Type B pancreatic cell (in vitro differentiated cells): ENCODE measurements around the gene THAP8. TPM values are rescaled to one million over a fixed set of nuclear protein-coding genes. Genes with fewer than 3 reads are reported as not detected.

Experiments used
- DNase-seq: peaks from one replicate; pipeline ENCODE4 v3.0.0; 2021; ENCODE audit warnings: mixed read lengths; ENCODE audit not compliant: unreplicated experiment; ENCODE audit errors: extremely low spot score
- H3K27ac Mint-ChIP-seq: 2 replicates; pipeline ENCODE4 v1.8.0; 2021; ENCODE audit warnings: mild to moderate bottlenecking, mixed read lengths
- H3K27me3 Mint-ChIP-seq: 2 replicates; pipeline ENCODE4 v1.8.0; 2021; ENCODE audit warnings: mixed read lengths
- H3K36me3 Mint-ChIP-seq: 2 replicates; pipeline ENCODE4 v1.8.0; 2021; ENCODE audit warnings: mixed read lengths
- H3K4me1 Mint-ChIP-seq: one replicate; pipeline ENCODE4 v1.8.0; 2021; ENCODE audit warnings: mixed read lengths; ENCODE audit not compliant: unreplicated experiment
- H3K4me3 Mint-ChIP-seq: 2 replicates; pipeline ENCODE4 v1.8.0; 2021; ENCODE audit warnings: mild to moderate bottlenecking, mixed read lengths
- H3K9me3 Mint-ChIP-seq: 2 replicates; pipeline ENCODE4 v1.8.0; 2021; ENCODE audit warnings: mixed read lengths
- CTCF ChIP-seq: fragments of 200-600 bp; sonication (generic); conservative IDR thresholded peaks from 2 replicates; pipeline ENCODE4 v1.5.0; 2021; ENCODE audit warnings: antibody characterized with exemption, mild to moderate bottlenecking
- total RNA-seq: library from RNA; stranded (reverse); gene quantifications from 2 replicates; pipeline ENCODE4 v1.2.1, GENCODE V29; 2021; ENCODE audit warnings: low replicate concordance

THAP8 gene
- total RNA-seq, 1 donor from 2014 or later = 6.4 TPM

- Mint-ChIP-seq H3K9me3 (no peaks in the 10 kb centered on the region), H3K4me3 (no peak overlapping the region), H3K4me1 (peaks cover 4% of the 10 kb centered on the region), H3K36me3 (peaks cover 4% of the 10 kb centered on the region), H3K27ac (no peak overlapping the region), H3K27me3 (no peaks in the 10 kb centered on the region)
- TF ChIP-seq CTCF = no peak
- DNase-seq = no peak
These were observed 50.8 kb downstream of the THAP8 start for GRCh38 chr19:36003284-36003683.

GRCh38 chr19:36001605-36002004 is 52.5 kb downstream of the THAP8 start:
- TF ChIP-seq CTCF = no peak
- Mint-ChIP-seq H3K4me3 (no peak overlapping the region), H3K9me3 (no peaks in the 10 kb centered on the region), H3K4me1 (peaks cover 13% of the 10 kb centered on the region), H3K27me3 (no peaks in the 10 kb centered on the region), H3K36me3 (peaks cover 11% of the 10 kb centered on the region), H3K27ac (no peak overlapping the region)
- no peak for DNase-seq

- TF ChIP-seq CTCF = no peak
- DNase-seq = no peak
- peaks cover 22% of the 10 kb centered on the region for H3K4me1 Mint-ChIP-seq
- no peak overlapping the region for H3K27ac Mint-ChIP-seq
- H3K9me3 Mint-ChIP-seq = no peaks in the 10 kb centered on the region
- H3K4me3 Mint-ChIP-seq = peak overlapping the region; percentile 90
- peaks cover 1% of the 10 kb centered on the region for H3K27me3 Mint-ChIP-seq
- peaks cover 8% of the 10 kb centered on the region for H3K36me3 Mint-ChIP-seq
These were observed 57.3 kb downstream of the THAP8 start for GRCh38 chr19:35996777-35997176.

GRCh38 chr19:35995048-35995993 is 58.8 kb downstream of the THAP8 start, which contains the start of gene SDHAF1:
TSS of gene SDHAF1 (plus strand) at chr19:35995188. CDS start at chr19:35995275, 87 bp downstream.
- H3K4me3 Mint-ChIP-seq = peak within 1 kb of the TSS; percentile 93
- H3K27me3 Mint-ChIP-seq = peaks cover 2% of the 10 kb centered on the region
- DNase-seq = peak; percentile 92
- H3K4me1 Mint-ChIP-seq = peaks cover 22% of the 10 kb centered on the region
- peaks cover 8% of the 10 kb centered on the region for H3K36me3 Mint-ChIP-seq
- peak within 1 kb of the TSS; percentile 92 for H3K27ac Mint-ChIP-seq
- no peak for TF ChIP-seq CTCF
- no peaks in the 10 kb centered on the region for H3K9me3 Mint-ChIP-seq

- no peak for DNase-seq
- H3K4me1 Mint-ChIP-seq = peaks cover 22% of the 10 kb centered on the region
- no peak for TF ChIP-seq CTCF
- no peaks in the 10 kb centered on the region for H3K9me3 Mint-ChIP-seq
- no peak overlapping the region for H3K27ac Mint-ChIP-seq
- peaks cover 6% of the 10 kb centered on the region for H3K27me3 Mint-ChIP-seq
- peak overlapping the region; percentile 34 for H3K4me3 Mint-ChIP-seq
- peaks cover 8% of the 10 kb centered on the region for H3K36me3 Mint-ChIP-seq
These were observed 60.0 kb downstream of the THAP8 start for GRCh38 chr19:35993923-35994598.
